DMS153 treated with DMSO at 0.1 percent for 48 hours (cell line): ENCODE results near the gene SNRPB.

Experiments used
- DNase-seq: peaks from one replicate; lab custom pipeline; 2025; ENCODE audit not compliant: unreplicated experiment; lab: John Stamatoyannopoulos, UW

Gene SNRPB

GRCh38 chr20:2430538-2430937, 40.1 kb downstream of the SNRPB start:
- no peak for DNase-seq

- DNase-seq, result no peak
These were observed 41.5 kb downstream of the SNRPB start for GRCh38 chr20:2429051-2429450.

DNA sequence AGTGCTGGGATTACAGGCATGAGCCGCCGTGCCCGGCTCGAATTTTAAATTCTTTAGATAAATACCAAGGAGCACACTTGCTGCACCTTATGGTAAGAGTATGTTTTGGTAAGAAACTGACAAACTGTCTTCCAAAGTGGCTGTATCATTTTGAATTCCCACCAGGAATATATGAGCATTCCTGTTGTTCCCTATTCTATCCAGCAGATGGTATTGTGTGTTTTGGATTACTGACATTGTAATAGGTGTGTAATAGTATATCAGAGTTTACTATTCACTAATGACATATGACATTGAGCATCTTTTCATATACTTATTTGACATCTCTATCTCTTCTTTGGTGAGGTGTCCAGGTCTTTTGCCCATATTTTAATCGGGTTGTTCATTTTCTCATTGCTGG, 49.3 kb downstream of the SNRPB start:
- DNase-seq, result no peak

GRCh38 chr20:2420510-2420909, 50.1 kb downstream of the SNRPB start:
- DNase-seq, result no peak

GRCh38 chr20:2418388-2418787, 52.2 kb downstream of the SNRPB start:
- DNase-seq, result no peak

DNA sequence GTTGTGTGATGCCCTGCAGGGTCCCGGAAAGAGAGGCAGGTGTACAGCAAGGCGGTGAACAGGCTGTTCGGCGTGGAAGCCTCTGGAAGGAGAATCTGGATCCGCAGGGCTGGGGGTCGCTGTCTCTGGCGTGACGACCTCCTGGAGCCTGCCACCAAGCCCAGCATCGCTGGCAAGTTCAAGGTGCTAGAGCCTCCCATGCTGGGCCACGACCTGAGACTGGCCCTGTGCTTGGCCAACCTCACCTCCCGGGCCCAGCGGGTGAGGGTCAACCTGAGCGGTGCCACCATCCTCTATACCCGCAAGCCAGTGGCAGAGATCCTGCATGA, 53.4 kb downstream of the SNRPB start:
- DNase-seq, result no peak

GRCh38 chr20:2416541-2417212, 53.9 kb downstream of the SNRPB start:
- no peak for DNase-seq
